Dendritic cell treated with granulocyte-macrophage colony-stimulating factor and Interleukin-4, amounts not matched to agents 40 ng/mL and 50 ng/mL, for 4 days (primary cell): ENCODE measurements around the gene GALNT2.

Experiments
- H3K27ac Mint-ChIP-seq: one replicate; pipeline ENCODE4 v1.8.0; 2022; ENCODE audit warnings: mild to moderate bottlenecking, mixed read lengths
- H3K27me3 Mint-ChIP-seq: one replicate; pipeline ENCODE4 v1.8.0; 2022; ENCODE audit warnings: mild to moderate bottlenecking, mixed read lengths
- H3K36me3 Mint-ChIP-seq: one replicate; pipeline ENCODE4 v1.8.0; 2022; ENCODE audit warnings: low read depth, mixed read lengths
- H3K4me1 Mint-ChIP-seq: one replicate; pipeline ENCODE4 v1.8.0; 2022; ENCODE audit warnings: low read depth, mixed read lengths
- H3K4me3 Mint-ChIP-seq: one replicate; pipeline ENCODE4 v1.8.0; 2022; ENCODE audit warnings: mild to moderate bottlenecking, moderate library complexity, mixed read lengths
- H3K9me3 Mint-ChIP-seq: one replicate; pipeline ENCODE4 v1.8.0; 2022; ENCODE audit warnings: mixed read lengths
- intact Hi-C: fragments of 100-400 bp; cut with micrococcal nuclease; formaldehyde crosslinking; loops from one replicate; pipeline ENCODE4 v1.15.0; 2022

GALNT2 gene

DNA sequence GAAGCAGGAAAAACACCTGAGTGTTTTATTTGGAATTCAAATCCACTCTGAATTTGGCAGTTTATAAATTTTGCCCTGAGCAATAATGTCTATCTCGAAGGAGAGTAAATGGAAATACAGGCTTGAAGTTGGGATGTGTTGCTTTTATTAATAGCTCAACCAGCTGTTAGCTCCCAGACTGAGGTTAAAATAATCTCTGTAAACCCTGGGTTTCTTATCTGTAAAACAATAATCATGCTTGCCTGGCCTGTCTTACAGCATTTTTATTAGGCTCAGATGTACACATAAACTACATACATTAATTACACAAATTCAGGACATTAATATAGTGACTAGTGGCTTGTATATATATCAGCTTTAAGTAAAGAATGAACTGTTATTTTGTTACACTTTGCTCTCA is 148.5 kb downstream of the GALNT2 start:
- no peak overlapping the region for H3K4me3 Mint-ChIP-seq

GRCh38 chr1:230216896-230217295 is 149.9 kb downstream of the GALNT2 start:
- Mint-ChIP-seq H3K27ac (no peak overlapping the region), H3K4me3 (no peak overlapping the region)

More for the DNA sequence above, 148.5 kb downstream of the GALNT2 start:
- Mint-ChIP-seq H3K4me1 (peaks cover 55% of the 10 kb centered on the region), H3K36me3 (no peaks in the 10 kb centered on the region), H3K27me3 (no peaks in the 10 kb centered on the region), H3K9me3 (no peaks in the 10 kb centered on the region), H3K27ac (no peak overlapping the region)
- intact Hi-C loops, result no loop called here

GRCh38 chr1:230218667-230219066 is 151.6 kb downstream of the GALNT2 start:
- Mint-ChIP-seq H3K4me3 (no peak overlapping the region), H3K27me3 (no peaks in the 10 kb centered on the region), H3K4me1 (peaks cover 23% of the 10 kb centered on the region), H3K36me3 (no peaks in the 10 kb centered on the region), H3K9me3 (no peaks in the 10 kb centered on the region), H3K27ac (no peak overlapping the region)
- intact Hi-C loops, result no loop called here

More at GRCh38 chr1:230216896-230217295, 149.9 kb downstream of the GALNT2 start:
- intact Hi-C loops, result no loop called here
- no peaks in the 10 kb centered on the region for H3K36me3 Mint-ChIP-seq
- H3K27me3 Mint-ChIP-seq, result no peaks in the 10 kb centered on the region
- H3K9me3 Mint-ChIP-seq, result no peaks in the 10 kb centered on the region
- peaks cover 41% of the 10 kb centered on the region for H3K4me1 Mint-ChIP-seq

DNA sequence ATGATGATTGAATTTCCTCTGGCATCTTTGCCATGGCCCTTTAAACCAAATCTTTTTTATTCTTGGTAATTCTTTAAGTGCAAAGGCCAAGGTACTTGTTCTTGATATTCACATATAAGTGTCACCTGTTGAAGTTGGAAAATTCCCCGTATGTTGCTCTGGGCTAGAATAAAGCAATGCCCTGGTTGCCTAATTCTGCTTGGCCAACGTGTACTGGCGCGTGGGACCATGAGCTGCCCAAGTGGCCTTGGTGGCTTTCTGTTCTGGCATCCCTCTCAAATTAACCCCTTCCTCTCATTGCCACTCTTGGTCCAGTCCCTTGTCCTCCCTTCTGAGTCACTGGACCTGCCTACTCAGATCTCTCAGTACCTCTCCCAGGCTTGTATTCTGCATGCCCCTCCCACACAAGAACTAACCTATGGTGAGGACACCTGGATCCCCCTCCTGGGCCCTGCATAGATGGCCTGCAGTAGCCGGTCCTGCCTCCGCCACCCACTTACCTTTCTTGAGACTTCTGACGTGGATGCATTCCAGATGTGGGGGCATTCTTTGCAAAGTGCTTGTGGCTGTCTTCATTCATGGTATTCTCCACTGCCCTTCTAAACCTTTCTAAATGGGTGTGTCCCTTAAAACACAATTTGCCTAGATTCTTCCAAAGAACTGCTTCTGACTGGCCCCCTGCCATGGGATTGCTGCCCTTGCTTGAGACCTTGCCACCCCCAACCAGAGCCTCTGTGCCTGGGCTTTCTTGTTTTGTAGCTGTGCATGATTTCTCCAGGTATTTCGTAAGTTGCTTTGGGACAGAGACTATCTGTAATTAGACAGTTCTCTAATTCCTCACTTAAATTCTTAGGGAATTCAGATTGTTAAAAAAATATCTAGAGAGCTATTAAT is 152.4 kb downstream of the GALNT2 start:
- H3K4me1 Mint-ChIP-seq, result peaks cover 16% of the 10 kb centered on the region
- H3K4me3 Mint-ChIP-seq, result no peak overlapping the region
- no peaks in the 10 kb centered on the region for H3K27me3 Mint-ChIP-seq
- intact Hi-C loops, result no loop called here
- H3K9me3 Mint-ChIP-seq, result no peaks in the 10 kb centered on the region
- H3K36me3 Mint-ChIP-seq, result no peaks in the 10 kb centered on the region
- H3K27ac Mint-ChIP-seq, result no peak overlapping the region

DNA sequence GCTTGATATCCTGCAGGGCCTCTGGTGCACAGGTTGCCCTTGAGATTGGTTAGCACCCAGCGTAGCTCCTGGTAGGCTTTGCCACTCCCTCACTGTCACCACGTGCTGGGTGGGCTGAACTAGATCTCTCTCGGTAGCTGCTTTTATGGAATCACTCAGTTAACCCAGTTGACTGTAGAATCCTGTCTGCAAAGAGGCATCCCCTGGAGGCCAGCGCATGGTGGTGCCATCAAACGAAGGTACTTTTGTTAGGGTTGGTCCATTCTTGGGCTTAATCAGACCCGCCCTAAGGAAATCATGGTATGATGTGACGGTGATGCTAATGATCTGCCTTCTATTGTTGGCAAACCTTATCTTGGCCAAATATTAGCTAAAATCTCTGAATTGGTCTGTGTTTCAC is 153.4 kb downstream of the GALNT2 start:
- no peaks in the 10 kb centered on the region for H3K9me3 Mint-ChIP-seq
- intact Hi-C loops, result no loop called here
- no peak overlapping the region for H3K27ac Mint-ChIP-seq
- H3K27me3 Mint-ChIP-seq, result no peaks in the 10 kb centered on the region
- H3K36me3 Mint-ChIP-seq, result no peaks in the 10 kb centered on the region
- no peak overlapping the region for H3K4me3 Mint-ChIP-seq
- H3K4me1 Mint-ChIP-seq, result peaks cover 12% of the 10 kb centered on the region

DNA sequence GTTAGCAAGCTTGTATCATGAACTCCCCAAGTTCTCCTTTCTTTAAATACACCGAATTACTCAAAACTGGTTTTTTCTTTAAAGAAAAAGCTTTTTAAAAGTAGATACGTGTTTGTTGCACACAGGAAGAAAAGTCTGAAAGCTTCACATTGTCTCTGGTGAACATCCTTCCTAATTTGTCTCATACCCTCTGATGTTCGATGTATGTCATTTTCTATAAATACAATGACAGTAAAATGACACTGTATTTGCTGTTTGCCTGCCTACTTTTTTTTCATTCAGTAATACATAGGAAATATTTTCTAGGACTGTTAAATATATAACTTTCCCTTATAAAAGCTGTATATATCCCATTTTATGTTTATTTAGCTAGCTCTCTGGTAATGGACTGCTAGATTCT is 153.9 kb downstream of the GALNT2 start:
- H3K4me3 Mint-ChIP-seq, result no peak overlapping the region
- intact Hi-C loops, result no loop called here
- H3K27me3 Mint-ChIP-seq, result no peaks in the 10 kb centered on the region
- peaks cover 14% of the 10 kb centered on the region for H3K4me1 Mint-ChIP-seq
- no peak overlapping the region for H3K27ac Mint-ChIP-seq
- H3K9me3 Mint-ChIP-seq, result no peaks in the 10 kb centered on the region
- no peaks in the 10 kb centered on the region for H3K36me3 Mint-ChIP-seq

- intact Hi-C loops, result no loop called here
- H3K27me3 Mint-ChIP-seq, result no peaks in the 10 kb centered on the region
- H3K4me3 Mint-ChIP-seq, result no peak overlapping the region
- H3K36me3 Mint-ChIP-seq, result no peaks in the 10 kb centered on the region
- H3K9me3 Mint-ChIP-seq, result no peaks in the 10 kb centered on the region
- H3K27ac Mint-ChIP-seq, result no peak overlapping the region
- H3K4me1 Mint-ChIP-seq, result peaks cover 14% of the 10 kb centered on the region
These were observed 155.6 kb downstream of the GALNT2 start for GRCh38 chr1:230222678-230223077.

DNA sequence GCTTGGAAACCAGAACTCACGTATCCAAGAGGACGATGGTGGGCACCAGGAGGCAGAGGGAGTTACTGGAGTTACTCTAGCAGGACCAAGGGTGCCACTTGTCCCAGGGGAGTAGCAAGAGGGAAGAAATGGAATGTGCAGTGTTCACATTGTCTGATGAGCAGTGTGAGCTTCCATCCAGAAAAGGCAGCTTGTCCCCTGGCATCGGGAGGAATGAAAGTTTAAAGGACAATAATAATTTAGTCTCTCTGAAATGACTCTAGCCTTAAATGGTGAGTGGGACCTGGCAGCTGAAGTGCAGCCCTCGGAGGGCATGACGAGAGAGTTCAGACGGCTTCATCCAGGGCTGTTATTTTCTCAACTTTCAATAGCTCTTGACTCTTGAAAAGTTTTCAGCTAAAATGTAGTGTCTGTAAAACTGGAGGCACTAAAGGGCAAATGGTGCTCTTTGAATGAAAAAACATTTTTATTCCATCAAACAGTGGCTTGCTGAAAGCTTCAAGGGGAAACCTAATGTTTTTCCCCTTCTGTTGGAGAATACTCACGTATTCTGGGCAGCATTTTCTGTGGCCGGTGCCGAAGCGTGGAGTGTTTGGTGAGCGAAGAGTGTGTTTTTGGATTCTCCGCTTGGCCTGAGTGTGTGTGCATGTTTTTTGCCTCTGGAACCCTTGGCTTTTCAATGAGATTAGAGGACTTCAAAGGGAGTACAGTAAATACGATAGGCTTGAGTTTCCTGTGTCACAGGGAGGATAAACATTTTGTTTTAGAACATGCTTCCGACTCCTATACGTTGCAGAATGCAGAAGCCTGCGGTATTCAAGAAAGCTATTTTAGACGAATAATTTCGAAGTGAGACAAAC is 157.3 kb downstream of the GALNT2 start:
- Mint-ChIP-seq H3K4me1 (peaks cover 12% of the 10 kb centered on the region), H3K27me3 (no peaks in the 10 kb centered on the region), H3K4me3 (no peak overlapping the region), H3K27ac (no peak overlapping the region), H3K9me3 (no peaks in the 10 kb centered on the region), H3K36me3 (no peaks in the 10 kb centered on the region)
- intact Hi-C loops, result no loop called here

- Mint-ChIP-seq H3K4me3 (no peak overlapping the region), H3K27ac (no peak overlapping the region), H3K27me3 (no peaks in the 10 kb centered on the region), H3K9me3 (no peaks in the 10 kb centered on the region), H3K36me3 (no peaks in the 10 kb centered on the region), H3K4me1 (peaks cover 12% of the 10 kb centered on the region)
- intact Hi-C loops, result no loop called here
These were observed 159.2 kb downstream of the GALNT2 start for GRCh38 chr1:230226007-230226800.

- H3K36me3 Mint-ChIP-seq, result no peaks in the 10 kb centered on the region
- H3K4me1 Mint-ChIP-seq, result peaks cover 18% of the 10 kb centered on the region
- no peaks in the 10 kb centered on the region for H3K9me3 Mint-ChIP-seq
- no peak overlapping the region for H3K4me3 Mint-ChIP-seq
- H3K27me3 Mint-ChIP-seq, result no peaks in the 10 kb centered on the region
- H3K27ac Mint-ChIP-seq, result no peak overlapping the region
- intact Hi-C loops, result no loop called here
These were observed 159.8 kb downstream of the GALNT2 start for GRCh38 chr1:230226814-230227213.

GRCh38 chr1:230228236-230228897 is 161.3 kb downstream of the GALNT2 start:
- no peak overlapping the region for H3K27ac Mint-ChIP-seq
- H3K36me3 Mint-ChIP-seq, result no peaks in the 10 kb centered on the region
- no peak overlapping the region for H3K4me3 Mint-ChIP-seq
- H3K4me1 Mint-ChIP-seq, result peaks cover 29% of the 10 kb centered on the region
- H3K9me3 Mint-ChIP-seq, result no peaks in the 10 kb centered on the region
- intact Hi-C loops, result no loop called here
- no peaks in the 10 kb centered on the region for H3K27me3 Mint-ChIP-seq

- H3K9me3 Mint-ChIP-seq, result no peaks in the 10 kb centered on the region
These were observed 163.2 kb downstream of the GALNT2 start for GRCh38 chr1:230230273-230230672.

More at GRCh38 chr1:230230273-230230672, 163.2 kb downstream of the GALNT2 start:
- no peak overlapping the region for H3K4me3 Mint-ChIP-seq
- intact Hi-C loops, result no loop called here
- no peaks in the 10 kb centered on the region for H3K27me3 Mint-ChIP-seq
- peaks cover 43% of the 10 kb centered on the region for H3K4me1 Mint-ChIP-seq
- H3K36me3 Mint-ChIP-seq, result peaks cover 2% of the 10 kb centered on the region
- no peak overlapping the region for H3K27ac Mint-ChIP-seq
